Measurements from ENCODE around the gene CEPT1. TPM values are rescaled to one million over a fixed set of nuclear protein-coding genes. Genes with fewer than 3 reads are reported as not detected.

Gene CEPT1
- total RNA-seq, 4 donors from 2014 or later = 12.6 to 82.3 (median 35.8) TPM

GRCh38 chr1:111205714-111206050, 65.7 kb downstream of the CEPT1 start:
- Histone ChIP-seq H3K9me3 (no peaks in the 10 kb centered on the region), H3K27me3 (no peaks in the 10 kb centered on the region), H3K27ac (no peak overlapping the region), H3K4me3 (no peak overlapping the region), H3K4me1 (no peaks in the 10 kb centered on the region), H3K36me3 (no peaks in the 10 kb centered on the region)
- DNase-seq = no peak
- TF ChIP-seq CTCF (IDR thresholded peaks at IDR 0.05) (no peak), POLR2A (IDR thresholded peaks at IDR 0.05) (no peak)
- intact Hi-C loops (cut with DNase I; ENCODE audit: low total_unique reads) = no loop called here

GRCh38 chr1:111208921-111209320, 68.9 kb downstream of the CEPT1 start:
- TF ChIP-seq CTCF (IDR thresholded peaks at IDR 0.05) (no peak), POLR2A (IDR thresholded peaks at IDR 0.05) (no peak)
- H3K27me3 ChIP-seq = no peaks in the 10 kb centered on the region
- DNase-seq = no peak
- H3K9me3 ChIP-seq = no peaks in the 10 kb centered on the region
- intact Hi-C loops (cut with DNase I; ENCODE audit: low total_unique reads) = no loop called here
- no peak overlapping the region for H3K27ac ChIP-seq
- H3K36me3 ChIP-seq = no peaks in the 10 kb centered on the region
- no peak overlapping the region for H3K4me3 ChIP-seq
- H3K4me1 ChIP-seq = no peaks in the 10 kb centered on the region

GRCh38 chr1:111209622-111210021, 69.6 kb downstream of the CEPT1 start:
- Histone ChIP-seq H3K4me1 (no peaks in the 10 kb centered on the region), H3K36me3 (no peaks in the 10 kb centered on the region), H3K27ac (no peak overlapping the region), H3K27me3 (no peaks in the 10 kb centered on the region), H3K4me3 (no peak overlapping the region), H3K9me3 (no peaks in the 10 kb centered on the region)
- DNase-seq = no peak
- TF ChIP-seq CTCF (IDR thresholded peaks at IDR 0.05) (no peak), POLR2A (IDR thresholded peaks at IDR 0.05) (no peak)
- intact Hi-C loops (cut with DNase I; ENCODE audit: low total_unique reads) = no loop called here

GRCh38 chr1:111211921-111212320, 71.9 kb downstream of the CEPT1 start:
- intact Hi-C loops (cut with DNase I; ENCODE audit: low total_unique reads) = no loop called here
- Histone ChIP-seq H3K4me1 (no peaks in the 10 kb centered on the region), H3K9me3 (no peaks in the 10 kb centered on the region), H3K27me3 (no peaks in the 10 kb centered on the region), H3K36me3 (no peaks in the 10 kb centered on the region), H3K4me3 (no peak overlapping the region), H3K27ac (no peak overlapping the region)
- TF ChIP-seq CTCF (IDR thresholded peaks at IDR 0.05) = no peak
- no peak for TF ChIP-seq POLR2A (IDR thresholded peaks at IDR 0.05)
- DNase-seq = no peak

- H3K27ac ChIP-seq = no peak overlapping the region
- DNase-seq = no peak
- TF ChIP-seq POLR2A (IDR thresholded peaks at IDR 0.05) = no peak
- TF ChIP-seq CTCF (IDR thresholded peaks at IDR 0.05) = no peak
- H3K9me3 ChIP-seq = no peaks in the 10 kb centered on the region
- H3K4me1 ChIP-seq = no peaks in the 10 kb centered on the region
- H3K27me3 ChIP-seq = no peaks in the 10 kb centered on the region
- intact Hi-C loops (cut with DNase I; ENCODE audit: low total_unique reads) = no loop called here
- no peak overlapping the region for H3K4me3 ChIP-seq
- H3K36me3 ChIP-seq = no peaks in the 10 kb centered on the region
These were observed 72.8 kb downstream of the CEPT1 start for GRCh38 chr1:111212634-111213335.
